ENCODE measurements around the gene PAK4. TPM values are rescaled to one million over a fixed set of nuclear protein-coding genes. Genes with fewer than 3 reads are reported as not detected.

The PAK4 gene
- total and polyA plus RNA-seq, 9 of the 15 experiments (the other 6 are each of a cell fraction or from before 2014, with no cell fraction given) = 0.21 to 33.5 (median 5.8) TPM

DNA sequence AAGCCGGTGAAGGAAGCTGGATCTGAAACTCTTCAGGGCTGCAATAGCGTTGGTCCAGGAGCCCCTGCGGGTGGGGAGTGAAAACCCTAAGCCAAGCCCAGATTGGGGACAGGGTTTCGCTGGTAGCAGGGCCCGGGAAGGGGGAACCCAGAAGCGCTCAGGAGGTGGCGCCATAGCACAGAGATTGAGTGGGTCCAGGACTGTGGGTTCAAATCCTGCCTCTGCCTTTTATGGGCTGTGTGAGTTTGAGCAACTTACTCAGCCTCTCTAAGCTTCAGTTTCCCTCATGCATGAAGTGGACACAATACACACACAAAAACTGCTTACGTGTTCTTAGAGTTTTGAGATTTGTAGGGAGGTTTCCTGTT, 86.8 kb downstream of the PAK4 start (continued):
- TF ChIP-seq CEBPG (CRISPR knock-in tag; IDR thresholded peaks at IDR 0.05) (no peak), CEBPG (tag; conservative IDR thresholded peaks at IDR 0.05 in 1 of 2, IDR thresholded peaks at IDR 0.05 in 1 of 2) (peak in 1 of 2 experiments; percentile 41; a peak in 1 of 4 replicates), YBX1 (IDR thresholded peaks at IDR 0.05) (no peak), KLF10 (CRISPR knock-in tag; IDR thresholded peaks at IDR 0.05) (no peak), HNRNPK (IDR thresholded peaks at IDR 0.05; ENCODE audit: low read depth, low read length, poor library complexity, severe bottlenecking) (no peak), STAT5B (CRISPR knock-in tag; IDR thresholded peaks at IDR 0.05) (no peak), ZNF583 (CRISPR knock-in tag; IDR thresholded peaks at IDR 0.05) (no peak), NUFIP1 (IDR thresholded peaks at IDR 0.05; ENCODE audit: partially characterized antibody) (no peak), CBFB (CRISPR knock-in tag; IDR thresholded peaks at IDR 0.05) (no peak), NR2F6 (CRISPR knock-in tag; IDR thresholded peaks at IDR 0.05) (no peak), NR3C1 (CRISPR knock-in tag; IDR thresholded peaks at IDR 0.05) (no peak), TGIF2 (CRISPR knock-in tag; IDR thresholded peaks at IDR 0.05) (no peak), SRSF9 (IDR thresholded peaks at IDR 0.05; ENCODE audit: borderline replicate concordance, low read depth, low read length) (no peak), JUND (IDR thresholded peaks at IDR 0.05; ENCODE audit: borderline replicate concordance, low read depth, low read length) (peak; percentile 31; the same call in 1 of the 2 replicates), JUND (tag; IDR thresholded peaks at IDR 0.05; ENCODE audit: borderline replicate concordance, low read depth, low read length) (no peak), MYC (IDR thresholded peaks at IDR 0.05; ENCODE audit: low read depth, low read length) (0 out of 2 replicates have a peak, but pooled peaks have one; percentile 12), MYC (CRISPR knock-in tag; IDR thresholded peaks at IDR 0.05; ENCODE audit: borderline replicate concordance, low read depth) (no peak), POLR2AphosphoS2 (IDR thresholded peaks at IDR 0.05; ENCODE audit: low read length) (no peak), ESRRA (IDR thresholded peaks at IDR 0.05; ENCODE audit: borderline replicate concordance, low read depth) (0 out of 2 replicates have a peak, but pooled peaks have one; percentile 16), PRPF4 (IDR thresholded peaks at IDR 0.05; ENCODE audit: insufficient read depth, low read depth, low read length, poor library complexity, severe bottlenecking) (no peak), ARNT (IDR thresholded peaks at IDR 0.05) (peak in 1 of 2 experiments; percentile 44; a peak in 1 of 4 replicates)
- TF ChIP-seq, protein P1, sequence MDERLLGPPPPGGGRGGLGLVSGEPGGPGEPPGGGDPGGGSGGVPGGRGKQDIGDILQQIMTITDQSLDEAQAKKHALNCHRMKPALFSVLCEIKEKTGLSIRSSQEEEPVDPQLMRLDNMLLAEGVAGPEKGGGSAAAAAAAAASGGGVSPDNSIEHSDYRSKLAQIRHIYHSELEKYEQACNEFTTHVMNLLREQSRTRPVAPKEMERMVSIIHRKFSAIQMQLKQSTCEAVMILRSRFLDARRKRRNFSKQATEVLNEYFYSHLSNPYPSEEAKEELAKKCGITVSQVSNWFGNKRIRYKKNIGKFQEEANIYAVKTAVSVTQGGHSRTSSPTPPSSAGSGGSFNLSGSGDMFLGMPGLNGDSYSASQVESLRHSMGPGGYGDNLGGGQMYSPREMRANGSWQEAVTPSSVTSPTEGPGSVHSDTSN (CRISPR knock-in tag; IDR thresholded peaks at IDR 0.05; ENCODE audit: low read depth) = no peak
- TF ChIP-seq, protein P1 (tag; conservative IDR thresholded peaks at IDR 0.05; ENCODE audit: low read depth) = no peak
- TF ChIP-seq, protein P2, sequence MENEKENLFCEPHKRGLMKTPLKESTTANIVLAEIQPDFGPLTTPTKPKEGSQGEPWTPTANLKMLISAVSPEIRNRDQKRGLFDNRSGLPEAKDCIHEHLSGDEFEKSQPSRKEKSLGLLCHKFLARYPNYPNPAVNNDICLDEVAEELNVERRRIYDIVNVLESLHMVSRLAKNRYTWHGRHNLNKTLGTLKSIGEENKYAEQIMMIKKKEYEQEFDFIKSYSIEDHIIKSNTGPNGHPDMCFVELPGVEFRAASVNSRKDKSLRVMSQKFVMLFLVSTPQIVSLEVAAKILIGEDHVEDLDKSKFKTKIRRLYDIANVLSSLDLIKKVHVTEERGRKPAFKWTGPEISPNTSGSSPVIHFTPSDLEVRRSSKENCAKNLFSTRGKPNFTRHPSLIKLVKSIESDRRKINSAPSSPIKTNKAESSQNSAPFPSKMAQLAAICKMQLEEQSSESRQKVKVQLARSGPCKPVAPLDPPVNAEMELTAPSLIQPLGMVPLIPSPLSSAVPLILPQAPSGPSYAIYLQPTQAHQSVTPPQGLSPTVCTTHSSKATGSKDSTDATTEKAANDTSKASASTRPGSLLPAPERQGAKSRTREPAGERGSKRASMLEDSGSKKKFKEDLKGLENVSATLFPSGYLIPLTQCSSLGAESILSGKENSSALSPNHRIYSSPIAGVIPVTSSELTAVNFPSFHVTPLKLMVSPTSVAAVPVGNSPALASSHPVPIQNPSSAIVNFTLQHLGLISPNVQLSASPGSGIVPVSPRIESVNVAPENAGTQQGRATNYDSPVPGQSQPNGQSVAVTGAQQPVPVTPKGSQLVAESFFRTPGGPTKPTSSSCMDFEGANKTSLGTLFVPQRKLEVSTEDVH (IDR thresholded peaks at IDR 0.05; ENCODE audit: low read depth, partially characterized antibody) = no peak
